Subcutaneous abdominal adipose tissue (tissue), 5 donors: ENCODE measurements around the gene DGKB.

Experiments
- H3K27ac ChIP-seq: one replicate; pipeline ENCODE4 v1.7.0; 2013; ENCODE audit warnings: low read depth, mild to moderate bottlenecking, inconsistent platforms, low read length, moderate library complexity
- H3K27me3 ChIP-seq, 5 donors: one replicate each; pipeline ENCODE4 v1.7.0; 2013; ENCODE audit warnings: low read length in 5 of 5, inconsistent platforms in 1 of 5; ENCODE audit not compliant: control insufficient read depth in 5 of 5, insufficient read depth in 4 of 5
- H3K36me3 ChIP-seq, 5 donors: one replicate each; pipeline ENCODE4 v1.7.0; 2013; ENCODE audit warnings: low read length in 5 of 5; ENCODE audit not compliant: control insufficient read depth in 5 of 5, insufficient read depth in 5 of 5
- H3K4me1 ChIP-seq, 5 donors: one replicate each; pipeline ENCODE4 v1.7.0; 2013; ENCODE audit warnings: low read length in 5 of 5, mild to moderate bottlenecking in 3 of 5, moderate library complexity in 1 of 5; ENCODE audit not compliant: control insufficient read depth in 5 of 5, insufficient read depth in 5 of 5
- H3K4me3 ChIP-seq, 5 donors: one replicate each; pipeline ENCODE4 v1.7.0; 2013; ENCODE audit warnings: low read length in 5 of 5, low read depth in 1 of 5
- H3K9ac ChIP-seq, 5 donors: one replicate each; pipeline ENCODE4 v1.7.0; 2013; ENCODE audit warnings: low read length in 5 of 5, mild to moderate bottlenecking in 4 of 5, moderate library complexity in 3 of 5
- H3K9me3 ChIP-seq, 5 donors: one replicate each; pipeline ENCODE4 v1.7.0; 2013; ENCODE audit warnings: low read length in 5 of 5; ENCODE audit not compliant: control insufficient read depth in 5 of 5
- donor health status: healthy.
- donor health status: healthy.
- donor health status: healthy.
- donor health status: healthy.
- donor health status: healthy.

DGKB gene

DNA sequence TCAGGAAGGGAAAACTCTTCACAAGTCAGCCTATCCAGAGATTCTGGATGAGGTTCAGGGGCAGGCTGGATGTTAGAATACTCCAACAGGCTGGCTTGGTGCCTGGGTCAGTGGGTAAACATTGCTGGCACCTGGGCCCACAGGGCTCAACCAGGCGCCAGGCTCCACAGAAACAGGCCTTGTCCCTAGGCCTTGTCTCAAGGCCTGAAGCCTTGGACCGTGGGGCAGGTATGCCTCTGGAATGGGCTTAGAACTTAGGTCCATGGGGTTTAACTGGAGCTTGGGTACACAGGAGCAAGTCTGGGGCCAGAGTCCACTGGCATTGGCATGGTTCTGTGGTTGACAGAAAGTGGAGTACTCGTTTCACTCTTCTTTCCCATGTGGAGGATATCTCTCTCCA is 650.1 kb downstream of the DGKB start:
- no peak overlapping the region for H3K27ac ChIP-seq
- H3K27me3 ChIP-seq, result no peaks in the 10 kb centered on the region
- no peak overlapping the region for H3K9ac ChIP-seq
- peaks cover 0 to 3% (median 0%) of the 10 kb centered on the region in 5 donors for H3K9me3 ChIP-seq
- H3K4me1 ChIP-seq, result no peaks in the 10 kb centered on the region
- H3K36me3 ChIP-seq, result no peaks in the 10 kb centered on the region
- no peak overlapping the region for H3K4me3 ChIP-seq

DNA sequence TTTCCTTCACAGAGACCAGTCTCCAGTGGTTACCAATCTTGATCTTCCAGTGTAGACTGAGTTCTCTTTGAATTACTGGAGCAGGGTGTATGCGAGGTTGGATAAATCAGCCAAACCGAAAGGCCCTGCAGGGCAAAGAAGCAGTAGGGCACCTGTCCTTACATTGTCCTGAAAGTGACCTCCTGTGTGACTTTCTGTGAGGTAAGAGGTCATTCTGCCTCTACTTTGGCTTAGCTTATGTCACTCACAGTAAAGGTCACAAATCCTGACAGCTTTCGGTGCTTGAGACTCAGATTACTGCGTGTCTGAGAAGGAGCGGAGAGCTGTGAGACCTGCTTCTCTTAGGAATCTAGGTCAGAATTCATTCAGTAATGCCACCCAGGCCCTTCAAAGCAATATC is 660.4 kb downstream of the DGKB start:
- Histone ChIP-seq H3K4me1 (no peaks in the 10 kb centered on the region), H3K4me3 (no peak overlapping the region), H3K9ac (no peak overlapping the region), H3K27ac (no peak overlapping the region), H3K36me3 (no peaks in the 10 kb centered on the region), H3K9me3 (no peaks in the 10 kb centered on the region), H3K27me3 (no peaks in the 10 kb centered on the region)

DNA sequence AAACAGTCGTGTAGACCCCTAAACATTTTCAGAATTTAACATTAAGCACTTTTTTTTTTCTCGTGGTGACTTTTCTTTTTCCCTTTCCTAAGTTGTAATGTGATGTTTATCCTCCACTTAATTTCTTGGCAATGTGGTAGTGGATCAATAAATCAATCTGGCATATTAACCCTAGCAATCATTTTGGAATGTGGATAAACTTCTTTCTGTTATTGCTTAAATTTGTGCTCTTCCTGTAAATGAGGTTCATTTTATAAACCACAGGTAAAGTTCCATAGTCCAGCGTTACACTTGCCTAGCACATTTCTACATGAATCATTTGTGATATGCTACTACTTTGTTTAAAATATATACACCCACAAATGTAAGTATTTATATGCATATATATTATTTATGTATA is 665.7 kb downstream of the DGKB start:
- Histone ChIP-seq H3K4me1 (no peaks in the 10 kb centered on the region), H3K9ac (no peak overlapping the region), H3K27me3 (no peaks in the 10 kb centered on the region), H3K9me3 (no peaks in the 10 kb centered on the region), H3K4me3 (no peak overlapping the region), H3K36me3 (no peaks in the 10 kb centered on the region), H3K27ac (no peak overlapping the region)

DNA sequence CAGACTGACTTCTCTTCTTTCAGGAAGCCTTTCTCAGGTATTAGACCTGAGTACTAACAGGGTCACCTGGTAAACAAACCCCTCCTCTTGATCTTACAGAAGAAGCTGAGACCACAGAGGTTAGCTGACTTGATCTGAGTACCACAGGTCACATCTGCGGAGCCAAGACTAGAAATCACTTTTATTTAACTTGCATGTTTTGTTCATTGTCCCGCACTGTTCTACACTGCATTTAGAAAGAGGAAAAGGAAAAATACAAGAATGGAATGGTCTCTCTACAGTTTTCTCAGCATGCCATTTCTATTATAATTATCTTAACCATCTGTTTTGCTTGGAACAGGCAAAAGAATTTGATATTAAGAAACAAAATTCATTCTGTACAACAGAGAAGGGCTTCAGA is 667.5 kb downstream of the DGKB start:
- Histone ChIP-seq H3K36me3 (no peaks in the 10 kb centered on the region), H3K4me3 (no peak overlapping the region), H3K4me1 (no peaks in the 10 kb centered on the region), H3K27ac (no peak overlapping the region), H3K9me3 (no peaks in the 10 kb centered on the region), H3K27me3 (no peaks in the 10 kb centered on the region), H3K9ac (no peak overlapping the region)

DNA sequence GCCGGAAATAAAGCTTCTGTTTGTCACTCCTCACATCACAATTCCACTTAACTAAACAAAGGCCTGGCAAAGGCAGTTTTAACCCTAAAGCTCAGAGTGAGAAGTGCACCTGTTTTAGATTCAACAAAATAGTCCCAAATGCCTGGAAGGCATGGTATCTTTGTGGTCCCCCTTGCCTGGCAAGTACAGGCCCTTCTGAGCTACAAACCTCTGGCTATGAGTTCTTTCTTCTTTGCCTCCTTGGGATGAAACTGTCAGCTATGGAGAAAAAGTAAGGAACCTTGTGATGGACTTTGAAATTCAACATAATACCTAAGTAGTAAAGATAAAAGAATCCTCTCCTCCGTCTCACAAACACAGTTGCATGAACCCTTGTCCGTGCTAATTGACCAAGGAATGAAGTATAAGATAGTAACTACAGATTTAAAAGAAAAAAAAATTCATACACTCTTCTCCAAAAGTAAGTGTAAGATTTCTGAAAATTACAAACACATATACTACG is 668.6 kb downstream of the DGKB start:
- no peaks in the 10 kb centered on the region for H3K9me3 ChIP-seq
- H3K27me3 ChIP-seq, result no peaks in the 10 kb centered on the region
- H3K4me1 ChIP-seq, result no peaks in the 10 kb centered on the region
- no peak overlapping the region for H3K4me3 ChIP-seq
- no peaks in the 10 kb centered on the region for H3K36me3 ChIP-seq
- H3K9ac ChIP-seq, result no peak overlapping the region
- H3K27ac ChIP-seq, result no peak overlapping the region

DNA sequence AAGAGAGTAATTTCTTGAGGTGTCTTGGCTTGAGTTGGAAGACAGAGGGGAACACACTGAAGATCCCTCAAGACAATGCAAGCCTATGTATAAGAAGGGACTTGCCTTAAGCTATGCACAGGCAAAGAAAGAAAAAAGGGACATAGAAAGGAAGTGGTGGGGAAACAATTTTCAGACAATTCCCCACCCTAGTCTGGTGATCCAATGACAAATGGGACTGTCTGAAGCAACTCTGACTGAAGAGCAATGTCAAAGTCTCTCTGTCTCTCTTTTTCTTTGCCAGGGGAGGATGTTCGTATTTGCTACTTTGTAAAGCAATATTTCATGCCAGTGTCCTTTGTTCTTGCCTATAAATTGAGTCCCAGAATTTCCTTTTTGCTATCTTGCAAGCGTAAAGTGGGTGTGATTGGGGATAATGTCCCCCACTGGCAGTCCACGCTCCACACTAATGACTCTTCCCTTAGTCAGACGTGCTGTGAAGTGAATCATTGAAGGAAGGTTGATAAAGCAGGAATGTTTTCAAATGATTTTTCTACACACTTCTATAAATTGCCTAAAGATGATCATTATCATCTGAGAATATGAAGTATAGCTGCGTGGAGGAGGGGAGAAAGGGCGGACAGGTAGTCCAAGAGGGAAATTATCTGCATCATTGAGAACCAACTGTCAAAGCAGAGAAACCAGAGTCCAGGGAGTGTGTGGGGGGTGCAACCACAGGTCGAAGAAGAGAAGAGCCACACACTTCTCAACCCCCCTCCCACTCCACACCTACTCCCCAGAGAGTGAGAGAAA is 669.3 kb downstream of the DGKB start:
- Histone ChIP-seq H3K4me3 (no peak overlapping the region), H3K4me1 (no peaks in the 10 kb centered on the region), H3K9ac (no peak overlapping the region), H3K27me3 (no peaks in the 10 kb centered on the region), H3K9me3 (no peaks in the 10 kb centered on the region), H3K36me3 (no peaks in the 10 kb centered on the region), H3K27ac (no peak overlapping the region)

DNA sequence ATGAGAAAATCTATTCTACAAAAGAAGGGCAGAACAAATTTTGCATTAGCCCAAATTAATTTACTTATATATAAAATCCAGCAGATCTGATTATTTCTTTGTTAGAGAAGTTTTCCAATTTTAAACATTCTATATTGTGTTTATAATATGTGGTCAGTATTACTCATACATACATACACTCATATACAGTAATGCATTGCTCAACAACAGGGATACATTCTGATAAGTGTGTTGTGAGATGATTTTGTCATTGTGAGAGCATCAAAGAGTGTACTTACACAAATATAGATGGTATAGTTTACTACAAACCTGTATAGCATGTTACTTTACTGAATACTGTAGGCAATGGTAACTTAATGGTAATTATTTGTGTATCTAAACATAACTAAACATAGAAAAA is 673.5 kb downstream of the DGKB start:
- Histone ChIP-seq H3K4me1 (no peaks in the 10 kb centered on the region), H3K9ac (no peak overlapping the region), H3K27ac (no peak overlapping the region), H3K27me3 (no peaks in the 10 kb centered on the region), H3K36me3 (no peaks in the 10 kb centered on the region), H3K4me3 (no peak overlapping the region), H3K9me3 (no peaks in the 10 kb centered on the region)

DNA sequence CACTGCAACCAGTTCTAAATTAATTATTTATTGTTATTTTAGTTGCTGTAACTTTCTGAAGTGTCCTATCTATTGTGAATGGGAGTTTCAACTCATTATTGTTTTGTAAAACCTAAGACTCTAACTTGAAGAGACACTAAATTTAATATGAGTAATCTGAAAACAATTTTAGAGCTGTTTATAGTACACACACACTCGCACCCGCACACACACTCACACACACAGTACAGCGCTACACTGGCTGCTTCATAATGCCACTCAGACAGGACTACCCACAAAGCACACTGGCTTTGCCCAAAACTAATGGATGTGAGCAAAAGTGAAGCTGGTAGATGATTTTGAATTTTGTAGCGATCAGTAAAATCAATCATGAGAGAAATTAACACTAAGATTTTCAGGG is 674.2 kb downstream of the DGKB start:
- Histone ChIP-seq H3K36me3 (no peaks in the 10 kb centered on the region), H3K27me3 (no peaks in the 10 kb centered on the region), H3K4me3 (no peak overlapping the region), H3K27ac (no peak overlapping the region), H3K9ac (no peak overlapping the region), H3K9me3 (no peaks in the 10 kb centered on the region), H3K4me1 (no peaks in the 10 kb centered on the region)

DNA sequence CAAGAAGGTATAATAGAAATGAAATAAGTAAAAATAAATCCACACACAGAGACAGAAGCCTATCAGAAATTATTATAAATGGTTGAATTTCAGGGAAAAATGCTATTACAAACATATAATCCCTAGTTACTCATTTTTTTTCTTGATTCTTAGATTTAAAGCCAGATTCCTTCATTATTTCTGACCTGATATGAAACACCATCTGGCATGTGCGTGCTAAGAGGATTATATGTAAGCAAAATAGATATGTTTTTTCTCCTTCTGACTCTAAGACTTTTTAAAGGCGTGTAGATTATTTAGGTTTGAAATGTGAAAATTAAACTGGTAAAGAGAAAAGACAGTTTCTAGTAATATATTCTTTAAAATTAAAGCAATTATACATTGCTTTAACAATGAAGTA is 676.4 kb downstream of the DGKB start:
- H3K9me3 ChIP-seq, result no peaks in the 10 kb centered on the region
- no peak overlapping the region for H3K9ac ChIP-seq
- no peak overlapping the region for H3K27ac ChIP-seq
- H3K27me3 ChIP-seq, result no peaks in the 10 kb centered on the region
- no peaks in the 10 kb centered on the region for H3K36me3 ChIP-seq
- no peak overlapping the region for H3K4me3 ChIP-seq
- no peaks in the 10 kb centered on the region for H3K4me1 ChIP-seq

DNA sequence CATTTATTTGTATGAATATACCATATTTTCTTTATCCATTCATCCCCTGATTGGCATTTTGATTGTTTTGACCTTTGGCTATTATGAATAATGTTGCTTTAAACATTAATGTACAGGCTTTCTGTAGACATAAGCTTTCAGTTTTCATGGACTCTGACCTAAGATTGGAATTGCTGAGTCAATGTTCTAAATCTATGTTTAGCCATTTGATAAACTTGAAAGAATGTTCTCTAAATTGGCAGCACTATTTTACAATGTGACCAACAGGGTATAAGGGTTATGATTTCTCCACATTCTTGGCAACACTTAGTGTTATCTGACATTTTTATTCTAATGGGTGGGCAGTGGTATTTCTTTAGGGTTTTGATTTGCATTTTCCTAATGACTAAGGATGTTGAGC is 683.4 kb downstream of the DGKB start:
- Histone ChIP-seq H3K27ac (no peak overlapping the region), H3K36me3 (no peaks in the 10 kb centered on the region), H3K4me3 (no peak overlapping the region), H3K4me1 (peaks cover 0 to 14% (median 0%) of the 10 kb centered on the region in 5 donors), H3K9me3 (no peaks in the 10 kb centered on the region), H3K9ac (no peak overlapping the region), H3K27me3 (no peaks in the 10 kb centered on the region)
